OCI-LY1 (cell line): ENCODE results near the gene EHF.

Experiments used
- H2AFZ ChIP-seq: fragments of 200-600 bp; sonication (generic), shearing (Covaris generic); 2 replicates; pipeline ENCODE4 v1.6.0; 2014; ENCODE audit warnings: antibody characterized with exemption, mild to moderate bottlenecking, low read length
- H3F3A ChIP-seq: fragments of 200-600 bp; sonication (generic), shearing (Covaris generic); 2 replicates; pipeline ENCODE4 v1.6.0; 2014; ENCODE audit warnings: mild to moderate bottlenecking, antibody characterized with exemption, low read length, moderate library complexity; ENCODE audit not compliant: insufficient read depth
- H3K27ac ChIP-seq: fragments of 200-600 bp; sonication (generic); 2 replicates; pipeline ENCODE4 v1.5.1; 2014; ENCODE audit warnings: low read length, mixed run types, mild to moderate bottlenecking, low read depth; ENCODE audit not compliant: poor library complexity, severe bottlenecking
- H3K27me3 ChIP-seq: fragments of 200-600 bp; sonication (generic); 2 replicates; pipeline ENCODE4 v1.6.0; 2014; ENCODE audit warnings: antibody characterized with exemption, mild to moderate bottlenecking, low read length, moderate library complexity; ENCODE audit not compliant: insufficient read depth
- H3K36me3 ChIP-seq: fragments of 200-600 bp; sonication (generic); 2 replicates; pipeline ENCODE4 v1.6.1; 2014; ENCODE audit warnings: mild to moderate bottlenecking, antibody characterized with exemption, low read length, moderate library complexity, mixed read lengths; ENCODE audit not compliant: insufficient read depth
- H3K4me1 ChIP-seq: fragments of 200-600 bp; sonication (generic); 2 replicates; pipeline ENCODE4 v1.5.1; 2014; ENCODE audit warnings: mild to moderate bottlenecking, low read length, moderate library complexity; ENCODE audit not compliant: insufficient read depth, severe bottlenecking
- H3K4me2 ChIP-seq: fragments of 200-600 bp; sonication (generic), shearing (Covaris generic); 2 replicates; pipeline ENCODE4 v1.6.1; 2014; ENCODE audit warnings: low read length
- H3K4me3 ChIP-seq: fragments of 200-600 bp; sonication (generic); 2 replicates; pipeline ENCODE4 v1.5.1; 2014; ENCODE audit warnings: low read length, low read depth, mild to moderate bottlenecking, mixed read lengths; ENCODE audit not compliant: poor library complexity, severe bottlenecking
- H3K79me2 ChIP-seq: fragments of 200-600 bp; shearing (Covaris generic); 2 replicates; pipeline ENCODE4 v1.6.1; 2016; ENCODE audit warnings: mixed run types, low read length, mixed read lengths; ENCODE audit not compliant: insufficient read depth
- H3K9ac ChIP-seq: fragments of 200-600 bp; sonication (generic), shearing (Covaris generic); 2 replicates; pipeline ENCODE4 v1.6.1; 2014; ENCODE audit warnings: mild to moderate bottlenecking, low read length, mixed read lengths
- H3K9me2 ChIP-seq: fragments of 200-600 bp; sonication (generic), shearing (Covaris generic); 2 replicates; pipeline ENCODE4 v1.6.1; 2014; ENCODE audit warnings: low read depth, mild to moderate bottlenecking, low read length, mixed read lengths
- H3K9me3 ChIP-seq: fragments of 200-600 bp; shearing (Covaris generic); 2 replicates; pipeline ENCODE4 v1.6.1; 2014; ENCODE audit warnings: low read length, mixed read lengths
- H4K20me1 ChIP-seq: fragments of 200-600 bp; sonication (generic), shearing (Covaris generic); 2 replicates; pipeline ENCODE4 v1.6.0; 2016; ENCODE audit warnings: mild to moderate bottlenecking, low read length; ENCODE audit not compliant: insufficient read depth
- CTCF ChIP-seq: fragments of 200-600 bp; sonication (generic), shearing (Covaris generic); IDR thresholded peaks from 2 replicates; pipeline ENCODE4 v1.5.1; 2017; ENCODE audit warnings: mild to moderate bottlenecking, antibody characterized with exemption, low read length, moderate library complexity, mixed read lengths
- EZH2 ChIP-seq: fragments of 200-600 bp; sonication (generic), shearing (Covaris generic); IDR thresholded peaks from 2 replicates; pipeline ENCODE4 v1.8.0; 2017; ENCODE audit warnings: borderline replicate concordance, mixed run types, mild to moderate bottlenecking, antibody characterized with exemption, low read length, moderate library complexity, mixed read lengths

The EHF gene

GRCh38 chr11:34653851-34654482, 33.1 kb downstream of the EHF start:
- H4K20me1 ChIP-seq = no peaks in the 10 kb centered on the region
- no peak for TF ChIP-seq CTCF
- TF ChIP-seq EZH2 = no peak
- no peak overlapping the region for H3K4me3 ChIP-seq
- no peak overlapping the region for H2AFZ ChIP-seq
- H3K9me3 ChIP-seq = no peaks in the 10 kb centered on the region
- H3K27ac ChIP-seq = no peak overlapping the region
- H3K36me3 ChIP-seq = no peaks in the 10 kb centered on the region
- H3K27me3 ChIP-seq = no peaks in the 10 kb centered on the region
- H3F3A ChIP-seq = no peaks in the 10 kb centered on the region
- no peak overlapping the region for H3K4me2 ChIP-seq
- no peaks in the 10 kb centered on the region for H3K9me2 ChIP-seq
- H3K4me1 ChIP-seq = no peaks in the 10 kb centered on the region
- H3K9ac ChIP-seq = no peak overlapping the region
- H3K79me2 ChIP-seq = no peaks in the 10 kb centered on the region

DNA sequence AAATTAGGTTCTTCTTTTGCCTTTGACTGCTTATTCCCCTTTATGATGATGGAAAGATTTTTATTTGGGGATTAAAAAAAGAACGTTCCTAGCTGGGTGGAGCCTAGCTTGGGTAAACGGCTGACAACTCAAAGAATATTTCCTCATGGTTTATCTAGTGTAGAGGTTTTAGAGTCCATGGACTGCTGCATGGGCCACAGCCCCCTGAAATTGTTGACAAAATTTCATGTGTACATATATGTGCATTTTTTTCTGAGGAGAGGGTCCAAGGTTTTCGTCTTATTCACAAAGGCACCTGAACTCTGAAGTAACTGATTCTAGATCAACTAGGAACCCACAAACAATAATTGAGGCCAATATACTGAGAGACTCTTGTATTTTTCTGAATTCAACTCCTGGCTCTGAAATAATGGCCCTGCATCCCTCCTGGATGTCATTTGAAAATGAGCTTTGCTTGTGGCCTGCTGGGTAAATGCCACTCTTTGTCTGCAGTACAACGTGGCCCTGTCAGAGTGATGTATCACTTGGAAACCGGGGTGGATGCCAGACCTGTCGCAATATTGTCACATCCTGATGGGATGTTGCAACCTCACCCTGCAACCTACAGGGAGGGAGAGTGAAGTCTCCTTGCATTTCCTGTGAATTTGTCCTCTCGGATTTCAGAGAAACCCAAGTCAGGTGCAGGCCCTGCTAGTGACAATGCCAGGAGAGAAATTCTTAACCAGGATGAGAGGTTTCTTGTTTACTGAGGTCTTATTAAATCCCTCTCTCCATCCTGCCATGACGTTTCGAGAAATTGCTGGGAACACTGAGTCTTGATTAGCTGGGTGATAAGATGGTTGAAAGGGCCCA, 33.8 kb downstream of the EHF start:
- Histone ChIP-seq H3K4me2 (no peak overlapping the region), H3K9me3 (no peaks in the 10 kb centered on the region), H3K27ac (no peak overlapping the region), H3K27me3 (no peaks in the 10 kb centered on the region), H2AFZ (no peak overlapping the region), H3K4me3 (no peak overlapping the region), H3K79me2 (no peaks in the 10 kb centered on the region), H3K36me3 (no peaks in the 10 kb centered on the region), H3K9me2 (no peaks in the 10 kb centered on the region), H3K9ac (no peak overlapping the region), H3K4me1 (no peaks in the 10 kb centered on the region), H4K20me1 (no peaks in the 10 kb centered on the region), H3F3A (no peaks in the 10 kb centered on the region)
- TF ChIP-seq EZH2 (no peak), CTCF (no peak)

- H3K79me2 ChIP-seq = no peaks in the 10 kb centered on the region
- TF ChIP-seq CTCF (no peak), EZH2 (no peak)
- no peaks in the 10 kb centered on the region for H3K9me3 ChIP-seq
- no peaks in the 10 kb centered on the region for H3F3A ChIP-seq
- H3K4me1 ChIP-seq = no peaks in the 10 kb centered on the region
- no peak overlapping the region for H3K9ac ChIP-seq
- H3K4me3 ChIP-seq = no peak overlapping the region
- H3K36me3 ChIP-seq = no peaks in the 10 kb centered on the region
- no peaks in the 10 kb centered on the region for H4K20me1 ChIP-seq
- H3K27ac ChIP-seq = no peak overlapping the region
- no peaks in the 10 kb centered on the region for H3K9me2 ChIP-seq
- H3K4me2 ChIP-seq = no peak overlapping the region
- no peaks in the 10 kb centered on the region for H3K27me3 ChIP-seq
- no peak overlapping the region for H2AFZ ChIP-seq
Observed at GRCh38 chr11:34655335-34656008, 34.6 kb downstream of the EHF start.
